ENCODE results near the gene MTREX. TPM values are rescaled to one million over a fixed set of nuclear protein-coding genes. Genes with fewer than 3 reads are reported as not detected.

MTREX gene
- total and polyA plus RNA-seq, 3 donors from 2014 or later: 33.7 to 126 (median 108) TPM

GRCh38 chr5:55377810-55378209 is 70.0 kb downstream of the MTREX start:
- 88 to 93% methylated on average over 1 of the region's 1 CpG for WGBS, 2 donors
- Histone ChIP-seq H3K9me3 (no peaks in the 10 kb centered on the region), H3K4me1 (no peaks in the 10 kb centered on the region), H3K27ac (no peak overlapping the region), H3K4me3 (no peak overlapping the region), H3K36me3 (ENCODE audit: low read depth, missing control alignments) (no peaks in the 10 kb centered on the region), H3K27me3 (no peaks in the 10 kb centered on the region)
- no peak for DNase-seq
- no peak for TF ChIP-seq POLR2A (IDR thresholded peaks at IDR 0.05)
- TF ChIP-seq, protein P1, sequence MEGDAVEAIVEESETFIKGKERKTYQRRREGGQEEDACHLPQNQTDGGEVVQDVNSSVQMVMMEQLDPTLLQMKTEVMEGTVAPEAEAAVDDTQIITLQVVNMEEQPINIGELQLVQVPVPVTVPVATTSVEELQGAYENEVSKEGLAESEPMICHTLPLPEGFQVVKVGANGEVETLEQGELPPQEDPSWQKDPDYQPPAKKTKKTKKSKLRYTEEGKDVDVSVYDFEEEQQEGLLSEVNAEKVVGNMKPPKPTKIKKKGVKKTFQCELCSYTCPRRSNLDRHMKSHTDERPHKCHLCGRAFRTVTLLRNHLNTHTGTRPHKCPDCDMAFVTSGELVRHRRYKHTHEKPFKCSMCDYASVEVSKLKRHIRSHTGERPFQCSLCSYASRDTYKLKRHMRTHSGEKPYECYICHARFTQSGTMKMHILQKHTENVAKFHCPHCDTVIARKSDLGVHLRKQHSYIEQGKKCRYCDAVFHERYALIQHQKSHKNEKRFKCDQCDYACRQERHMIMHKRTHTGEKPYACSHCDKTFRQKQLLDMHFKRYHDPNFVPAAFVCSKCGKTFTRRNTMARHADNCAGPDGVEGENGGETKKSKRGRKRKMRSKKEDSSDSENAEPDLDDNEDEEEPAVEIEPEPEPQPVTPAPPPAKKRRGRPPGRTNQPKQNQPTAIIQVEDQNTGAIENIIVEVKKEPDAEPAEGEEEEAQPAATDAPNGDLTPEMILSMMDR (IDR thresholded peaks at IDR 0.05): no peak
- intact Hi-C loops (cut with DNase I; ENCODE audit: low total_unique reads): no loop called here

- DNase-seq: no peak
- TF ChIP-seq POLR2A (IDR thresholded peaks at IDR 0.05): no peak
- TF ChIP-seq, protein P1 (IDR thresholded peaks at IDR 0.05): no peak
- Histone ChIP-seq H3K27me3 (no peaks in the 10 kb centered on the region), H3K9me3 (no peaks in the 10 kb centered on the region), H3K27ac (no peak overlapping the region), H3K4me1 (no peaks in the 10 kb centered on the region), H3K4me3 (no peak overlapping the region), H3K36me3 (ENCODE audit: low read depth, missing control alignments) (no peaks in the 10 kb centered on the region)
- intact Hi-C loops (cut with DNase I; ENCODE audit: low total_unique reads): no loop called here
Measured at GRCh38 chr5:55383254-55383653, 75.5 kb downstream of the MTREX start.

- no peak for DNase-seq
- TF ChIP-seq POLR2A (IDR thresholded peaks at IDR 0.05): no peak
- TF ChIP-seq, protein P1 (IDR thresholded peaks at IDR 0.05): no peak
- Histone ChIP-seq H3K27me3 (no peaks in the 10 kb centered on the region), H3K4me1 (no peaks in the 10 kb centered on the region), H3K4me3 (no peak overlapping the region), H3K27ac (no peak overlapping the region), H3K36me3 (ENCODE audit: low read depth, missing control alignments) (no peaks in the 10 kb centered on the region), H3K9me3 (no peaks in the 10 kb centered on the region)
- intact Hi-C loops (cut with DNase I; ENCODE audit: low total_unique reads): no loop called here
- WGBS, 2 donors: 85 to 96% methylated on average over 2 of the region's 2 CpGs
Measured at GRCh38 chr5:55384072-55384471, 76.3 kb downstream of the MTREX start.

DNA sequence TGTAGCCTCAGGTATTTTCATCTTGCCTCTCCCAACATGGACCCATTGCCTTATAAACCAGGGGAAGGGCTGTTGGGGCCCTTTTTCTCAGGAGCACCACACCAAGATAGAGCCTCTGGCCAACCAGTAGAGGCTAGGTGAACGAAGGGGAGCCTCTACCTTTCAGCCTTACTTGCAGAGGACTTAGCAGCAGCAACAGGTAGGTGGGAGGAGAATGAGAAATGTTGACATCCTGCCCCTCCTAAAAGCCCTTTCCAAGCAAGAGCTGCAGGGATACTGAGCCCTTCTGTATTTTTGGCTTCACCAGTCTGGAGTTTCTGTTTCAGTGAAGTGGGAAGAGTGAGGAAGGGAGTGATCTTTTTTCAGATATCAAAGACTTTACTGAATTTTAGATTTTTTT is 77.4 kb downstream of the MTREX start:
- intact Hi-C loops (cut with DNase I; ENCODE audit: low total_unique reads): no loop called here
- WGBS, 2 donors: 100% methylated on average over 1 of the region's 1 CpG
- no peaks in the 10 kb centered on the region for H3K36me3 ChIP-seq (ENCODE audit: low read depth, missing control alignments)

DNA sequence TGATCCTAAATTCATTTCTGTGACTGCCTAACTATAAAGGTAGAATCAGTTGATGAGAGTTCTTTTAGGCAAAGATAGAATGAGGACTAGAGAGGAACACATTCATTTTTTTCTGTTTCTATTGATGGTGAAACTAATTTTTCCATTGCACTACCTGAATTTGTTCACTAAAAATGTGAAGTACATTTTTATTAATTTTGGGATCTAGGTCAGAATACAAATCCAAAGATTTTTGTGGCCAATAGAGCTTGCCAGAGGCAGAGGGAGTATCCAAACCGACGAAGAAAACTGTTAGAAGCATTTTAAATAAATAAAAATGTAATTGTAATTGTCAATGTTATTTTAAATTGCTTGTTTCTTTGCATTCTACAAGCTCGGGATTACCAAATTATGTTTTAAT is 78.1 kb downstream of the MTREX start:
- Histone ChIP-seq H3K9me3 (no peaks in the 10 kb centered on the region), H3K27ac (no peak overlapping the region), H3K4me3 (no peak overlapping the region), H3K27me3 (no peaks in the 10 kb centered on the region), H3K36me3 (ENCODE audit: low read depth, missing control alignments) (no peaks in the 10 kb centered on the region), H3K4me1 (no peaks in the 10 kb centered on the region)
- TF ChIP-seq POLR2A (IDR thresholded peaks at IDR 0.05): no peak
- TF ChIP-seq, protein P1 (IDR thresholded peaks at IDR 0.05): no peak
- intact Hi-C loops (cut with DNase I; ENCODE audit: low total_unique reads): no loop called here
- no peak for DNase-seq
- 66 to 70% methylated on average over 3 of the region's 3 CpGs for WGBS, 2 donors

More for the DNA sequence above, 77.4 kb downstream of the MTREX start:
- Histone ChIP-seq H3K9me3 (no peaks in the 10 kb centered on the region), H3K4me3 (no peak overlapping the region), H3K4me1 (no peaks in the 10 kb centered on the region), H3K27ac (no peak overlapping the region), H3K27me3 (no peaks in the 10 kb centered on the region)
- DNase-seq: no peak
- TF ChIP-seq, protein P1 (IDR thresholded peaks at IDR 0.05): no peak
- TF ChIP-seq POLR2A (IDR thresholded peaks at IDR 0.05): no peak

All from testis (tissue), 3 donors.